Breast epithelium (tissue), 4 donors: ENCODE data around the gene LTB4R2. TPM values are rescaled to one million over a fixed set of nuclear protein-coding genes. Genes with fewer than 3 reads are reported as not detected.

Source experiments
- DNase-seq, 2 donors: peaks; one replicate each; pipeline ENCODE4 v3.0.0-alpha.2; 2019; ENCODE audit warnings: low spot score in 2 of 2
- H3K27ac ChIP-seq, 2 donors: fragments of 200-600 bp; sonication (generic) in 1 of 2; one replicate each; pipeline ENCODE4 v1.5.1; 2016 to 2019; ENCODE audit warnings: mild to moderate bottlenecking in 1 of 2
- H3K27me3 ChIP-seq, 2 donors: fragments of 200-600 bp; sonication (generic) in 1 of 2; one replicate each; pipeline versions ENCODE4 v1.5.1 to v1.6.0; 2017 to 2019; ENCODE audit warnings: control low read depth in 1 of 2, mild to moderate bottlenecking in 1 of 2
- H3K36me3 ChIP-seq: fragments of 200-600 bp; one replicate; pipeline ENCODE4 v1.5.1; 2019
- H3K4me1 ChIP-seq, 2 donors: fragments of 200-600 bp; sonication (generic); one replicate each; pipeline ENCODE4 v1.5.1; 2016 to 2019; ENCODE audit warnings: control low read depth in 1 of 2
- H3K4me3 ChIP-seq, 3 donors: fragments of 200-600 bp; sonication (generic); 1 replicate in 2 of 3; 2 replicates in 1 of 3; pipeline ENCODE4 v1.5.1; 2016 to 2019; ENCODE audit warnings: mild to moderate bottlenecking in 3 of 3, moderate library complexity in 2 of 3
- H3K9me3 ChIP-seq, 2 donors: fragments of 200-600 bp; sonication (generic) in 1 of 2; one replicate each; pipeline ENCODE4 v1.5.1; 2016 to 2019; ENCODE audit warnings: control low read depth in 1 of 2
- CTCF ChIP-seq, 3 donors: fragments of 450-650 bp; IDR thresholded peaks; one replicate each; pipeline ENCODE4 v1.5.1; 2016 to 2017; ENCODE audit warnings: antibody characterized with exemption in 3 of 3, mild to moderate bottlenecking in 3 of 3, moderate library complexity in 3 of 3
- POLR2A ChIP-seq: fragments of 450-650 bp; IDR thresholded peaks from one replicate; pipeline ENCODE4 v1.6.1; 2016; ENCODE audit warnings: antibody characterized with exemption, mild to moderate bottlenecking, moderate library complexity
- POLR2AphosphoS5 ChIP-seq, 3 donors: sonication (generic); formaldehyde crosslinking; IDR thresholded peaks; one replicate each; pipeline ENCODE4 v1.6.1; 2017; ENCODE audit warnings: antibody characterized with exemption in 3 of 3
- intact Hi-C: fragments of 100-400 bp; cut with DNase I; formaldehyde crosslinking; loops from one replicate; pipeline ENCODE4 v1.15.1; 2023; ENCODE audit warnings: low total_unique reads
- total RNA-seq, 3 donors: library from RNA; depleted of rRNA; stranded (reverse); fragments of >200 nt; gene quantifications; one replicate each; pipeline ENCODE4 v1.1.0, GENCODE V29; 2016

LTB4R2 gene
- total RNA-seq, 3 donors from 2014 or later: 8.5 to 11.1 (median 9.4) TPM

GRCh38 chr14:24330973-24331674, 21.2 kb downstream of the LTB4R2 start:
- no peaks in the 10 kb centered on the region for H3K36me3 ChIP-seq
- no peak overlapping the region for H3K27ac ChIP-seq
- DNase-seq: no peak
- H3K9me3 ChIP-seq: no peaks in the 10 kb centered on the region
- TF ChIP-seq POLR2AphosphoS5 (IDR thresholded peaks at IDR 0.05) (no peak), CTCF (IDR thresholded peaks at IDR 0.05) (no peak), POLR2A (no peak)
- intact Hi-C loops: loop anchor here (5.0 kb wide), 1 partner anchor 36 kb away; the partner anchor contains the start of gene NFATC4
- H3K27me3 ChIP-seq: peaks cover 0 to 11% of the 10 kb centered on the region in 2 donors
- H3K4me3 ChIP-seq: no peak overlapping the region
- peaks cover 5 to 6% of the 10 kb centered on the region in 2 donors for H3K4me1 ChIP-seq

DNA sequence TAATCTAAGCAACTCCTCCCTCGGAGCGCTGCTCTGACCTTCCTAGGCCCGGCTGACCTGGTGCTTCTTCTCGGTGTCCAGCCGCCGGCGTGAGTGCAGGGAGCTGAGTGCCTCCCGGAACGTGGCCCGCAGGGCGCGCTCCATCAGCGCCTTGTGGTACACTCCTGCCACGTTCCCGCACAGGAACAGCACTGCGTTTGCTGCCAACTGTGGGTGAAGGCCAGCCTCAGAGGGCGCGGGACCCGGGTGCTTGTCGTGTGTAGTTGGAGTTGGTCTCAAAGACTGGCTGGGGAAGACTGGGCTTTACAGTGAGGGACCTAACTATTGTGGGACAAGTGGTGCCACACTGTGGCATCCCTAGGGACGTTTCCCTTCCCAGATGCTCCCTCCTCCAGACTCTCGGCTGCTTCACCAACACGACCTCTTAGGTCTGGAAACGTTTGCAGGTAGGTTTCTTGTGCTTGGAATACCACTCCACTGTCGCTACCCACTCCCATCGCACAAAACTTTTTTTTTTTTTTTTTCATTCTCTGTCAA, 21.9 kb downstream of the LTB4R2 start:
- TF ChIP-seq CTCF (IDR thresholded peaks at IDR 0.05) (no peak), POLR2A (no peak), POLR2AphosphoS5 (IDR thresholded peaks at IDR 0.05) (no peak)
- H3K9me3 ChIP-seq: no peaks in the 10 kb centered on the region
- H3K4me3 ChIP-seq: peak overlapping the region in 2 of 3 donors; percentile 47 to 64
- peaks cover 0 to 11% of the 10 kb centered on the region in 2 donors for H3K27me3 ChIP-seq
- no peaks in the 10 kb centered on the region for H3K36me3 ChIP-seq
- intact Hi-C loops: loop anchor here (5.0 kb wide), 1 partner anchor 36 kb away; the partner anchor contains the start of gene NFATC4
- H3K27ac ChIP-seq: no peak overlapping the region
- no peak for DNase-seq
- peaks cover 5 to 6% of the 10 kb centered on the region in 2 donors for H3K4me1 ChIP-seq

- H3K4me3 ChIP-seq: peak overlapping the region; percentile 10 to 64 (median 47)
- intact Hi-C loops: loop anchor here (5.0 kb wide), 1 partner anchor 35 kb away; the partner anchor contains the start of gene NFATC4
- no peaks in the 10 kb centered on the region for H3K36me3 ChIP-seq
- H3K27me3 ChIP-seq: peaks cover 0 to 11% of the 10 kb centered on the region in 2 donors
- no peaks in the 10 kb centered on the region for H3K9me3 ChIP-seq
- DNase-seq: peak; percentile 72 to 77
- H3K27ac ChIP-seq: peak overlapping the region in 1 of 2 donors; percentile 12
- TF ChIP-seq CTCF (IDR thresholded peaks at IDR 0.05) (peak; percentile 57 to 89 (median 81)), POLR2AphosphoS5 (IDR thresholded peaks at IDR 0.05) (peak in 1 of 3 donors; percentile 29), POLR2A (no peak)
- peaks cover 5 to 6% of the 10 kb centered on the region in 2 donors for H3K4me1 ChIP-seq
Observed at GRCh38 chr14:24332268-24332993, 22.5 kb downstream of the LTB4R2 start.

DNA sequence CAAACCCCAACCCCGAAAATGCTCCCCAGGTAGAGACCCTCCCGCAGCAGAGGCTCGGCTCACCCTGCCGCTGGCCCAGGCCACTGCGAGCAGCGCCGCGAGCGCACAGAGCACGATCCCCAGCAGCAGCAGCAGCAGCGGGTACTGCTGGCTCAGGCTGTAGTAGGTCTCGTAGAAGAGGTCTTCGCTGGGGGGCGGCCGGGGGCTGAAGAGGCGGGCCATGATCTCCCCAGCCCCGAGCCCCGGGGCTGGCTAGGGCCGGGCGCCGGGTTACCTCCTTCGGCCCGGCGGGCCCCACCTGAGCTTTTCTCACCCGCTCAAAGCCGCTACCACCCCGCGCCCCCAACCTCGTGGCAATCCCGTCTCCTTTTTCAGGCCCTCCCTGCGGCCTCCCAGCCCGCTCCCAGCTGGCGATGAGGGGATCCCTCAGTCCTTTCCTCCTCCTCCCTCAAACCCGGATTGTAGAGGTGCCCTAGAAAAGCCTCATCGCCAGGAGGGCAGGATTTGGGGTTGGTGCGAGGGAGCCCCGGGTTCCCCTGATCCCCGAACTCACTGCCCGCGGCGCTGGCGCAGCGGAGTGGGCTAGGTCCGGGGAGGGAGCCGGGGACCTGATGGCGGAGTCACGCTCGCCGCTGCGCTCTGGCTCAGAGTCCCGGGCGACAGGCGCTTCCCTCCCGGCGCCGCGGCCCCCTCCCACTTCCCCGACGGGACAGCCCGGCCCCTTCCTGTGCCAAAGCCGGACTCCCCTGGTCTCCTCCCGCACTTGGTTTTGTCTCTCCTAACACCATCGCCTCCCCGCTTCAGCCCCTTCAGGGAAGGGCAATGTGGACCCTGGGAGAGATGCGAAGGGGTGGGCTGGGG, 24.7 kb downstream of the LTB4R2 start, which contains the start of gene ADCY4:
Gene ADCY4, minus strand, starts transcription at position 641 of the 861 bp plus-strand sequence. Its CDS starts 419 bp downstream, at position 222.
- H3K27me3 ChIP-seq: peaks cover 0 to 11% of the 10 kb centered on the region in 2 donors
- intact Hi-C loops: loop anchor here (5.0 kb wide), 1 partner anchor 33 kb away; the partner anchor contains the start of gene NFATC4
- DNase-seq: no peak
- H3K27ac ChIP-seq: peak within 1 kb of the TSS; percentile 23 to 76
- TF ChIP-seq POLR2AphosphoS5 (IDR thresholded peaks at IDR 0.05): no peak
- H3K36me3 ChIP-seq: no peaks in the 10 kb centered on the region
- no peaks in the 10 kb centered on the region for H3K9me3 ChIP-seq
- H3K4me3 ChIP-seq: peak within 1 kb of the TSS; percentile 48 to 68 (median 49)
- peaks cover 5 to 6% of the 10 kb centered on the region in 2 donors for H3K4me1 ChIP-seq
